ENCODE results near the gene SPATA17. TPM values are rescaled to one million over a fixed set of nuclear protein-coding genes. Genes with fewer than 3 reads are reported as not detected.

SPATA17 gene
- total and polyA plus RNA-seq, 2 donors (not counting 3 experiments of a cell fraction or from before 2014, with no cell fraction given) = not detected

GRCh38 chr1:217599154-217599553 is 32.0 kb upstream of the SPATA17 start:
- ChIA-PET POLR2A (no interaction called here), CTCF (no interaction called here)
- TF ChIP-seq POLR2A (IDR thresholded peaks at IDR 0.05; ENCODE audit: low read depth, low read length) (no peak), POLR2AphosphoS5 (IDR thresholded peaks at IDR 0.05; ENCODE audit: insufficient read depth, low read depth, low read length) (no peak), JUN (IDR thresholded peaks at IDR 0.05; ENCODE audit: borderline replicate concordance, insufficient read depth, insufficient read length, low read depth) (no peak), FOS (IDR thresholded peaks at IDR 0.05; ENCODE audit: borderline replicate concordance, insufficient read depth, low read length) (no peak), MAX (IDR thresholded peaks at IDR 0.05; ENCODE audit: insufficient read depth, insufficient read length) (no peak), CTCF (IDR thresholded peaks at IDR 0.05; ENCODE audit: extremely low read depth in 1 of 2, insufficient read depth in 1 of 2, low read depth in 1 of 2, low read length in 2 of 2) (no peak)
- no peak overlapping the region for H3K4me2 ChIP-seq (ENCODE audit: insufficient read depth, low read length)
- H3K27me3 ChIP-seq (ENCODE audit: control insufficient read depth in 2 of 2, insufficient read depth in 2 of 2, low read length in 2 of 2) = no peaks in the 10 kb centered on the region
- no peaks in the 10 kb centered on the region for H3K36me3 ChIP-seq (ENCODE audit: control insufficient read depth in 2 of 2, extremely low read depth in 1 of 2, insufficient read depth in 2 of 2, low read length in 2 of 2)
- intact Hi-C loops (cut with micrococcal nuclease) = no loop called here
- H3K9ac ChIP-seq (replicated peaks; ENCODE audit: extremely low read depth, insufficient read depth, low read length) = no peak overlapping the region
- H3K27ac ChIP-seq (ENCODE audit: insufficient read depth, low read depth, low read length) = no peak overlapping the region
- dilution Hi-C loops (cut with MboI; ENCODE audit: extremely low pct_ligation_motif_present, low sequenced_read_pairs) = no loop called here
- no peak for FAIRE-seq
- no peaks in the 10 kb centered on the region for H3K9me1 ChIP-seq (replicated peaks; ENCODE audit: control insufficient read depth, extremely low read depth, insufficient read depth, low read length)
- DNase-seq (ENCODE audit: low read depth, low spot score) = no peak
- no peaks in the 10 kb centered on the region for H3K79me2 ChIP-seq (ENCODE audit: control insufficient read depth, insufficient read depth, low read length)
- no peaks in the 10 kb centered on the region for H3K4me1 ChIP-seq (ENCODE audit: control insufficient read depth, extremely low read depth, insufficient read depth, low read length)
- no peak overlapping the region for H3K4me3 ChIP-seq (replicated peaks in 1 of 3; ENCODE audit: insufficient read depth in 1 of 3, low read depth in 1 of 3, low read length in 3 of 3)
- no peaks in the 10 kb centered on the region for H3K9me3 ChIP-seq (replicated peaks; ENCODE audit: control insufficient read depth, insufficient read depth, low read length)
- H2AFZ ChIP-seq (ENCODE audit: low read depth, low read length) = no peak overlapping the region
- BruUV-seq (replicated peaks) = no TSS peak
- no peaks in the 10 kb centered on the region for H4K20me1 ChIP-seq (replicated peaks; ENCODE audit: control insufficient read depth, extremely low read depth, insufficient read depth, low read length)

- Histone ChIP-seq H3K4me3 (replicated peaks in 1 of 3; ENCODE audit: insufficient read depth in 1 of 3, low read depth in 1 of 3, low read length in 3 of 3) (no peak overlapping the region), H3K9me3 (replicated peaks; ENCODE audit: control insufficient read depth, insufficient read depth, low read length) (no peaks in the 10 kb centered on the region), H3K4me1 (ENCODE audit: control insufficient read depth, extremely low read depth, insufficient read depth, low read length) (peaks cover 7% of the 10 kb centered on the region), H3K79me2 (ENCODE audit: control insufficient read depth, insufficient read depth, low read length) (no peaks in the 10 kb centered on the region), H3K9ac (replicated peaks; ENCODE audit: extremely low read depth, insufficient read depth, low read length) (no peak overlapping the region), H3K27me3 (ENCODE audit: control insufficient read depth in 2 of 2, insufficient read depth in 2 of 2, low read length in 2 of 2) (no peaks in the 10 kb centered on the region), H3K36me3 (ENCODE audit: control insufficient read depth in 2 of 2, extremely low read depth in 1 of 2, insufficient read depth in 2 of 2, low read length in 2 of 2) (no peaks in the 10 kb centered on the region), H3K4me2 (ENCODE audit: insufficient read depth, low read length) (no peak overlapping the region), H2AFZ (ENCODE audit: low read depth, low read length) (no peak overlapping the region), H3K27ac (ENCODE audit: insufficient read depth, low read depth, low read length) (no peak overlapping the region), H3K9me1 (replicated peaks; ENCODE audit: control insufficient read depth, extremely low read depth, insufficient read depth, low read length) (no peaks in the 10 kb centered on the region), H4K20me1 (replicated peaks; ENCODE audit: control insufficient read depth, extremely low read depth, insufficient read depth, low read length) (no peaks in the 10 kb centered on the region)
- no peak for FAIRE-seq
- ChIA-PET CTCF (no interaction called here), POLR2A (no interaction called here)
- no peak for DNase-seq (ENCODE audit: low read depth, low spot score)
- intact Hi-C loops (cut with micrococcal nuclease) (no loop called here), dilution Hi-C loops (cut with MboI; ENCODE audit: extremely low pct_ligation_motif_present, low sequenced_read_pairs) (no loop called here)
- TF ChIP-seq CTCF (IDR thresholded peaks at IDR 0.05; ENCODE audit: extremely low read depth in 1 of 2, insufficient read depth in 1 of 2, low read depth in 1 of 2, low read length in 2 of 2) = no peak
- no peak for TF ChIP-seq EZH2 (IDR thresholded peaks at IDR 0.05; ENCODE audit: borderline replicate concordance, low read depth, low read length, severe bottlenecking)
- no TSS peak for BruUV-seq (replicated peaks)
Observed at GRCh38 chr1:217602380-217602779, 28.8 kb upstream of the SPATA17 start.
